Renal cortical epithelial cell (primary cell): ENCODE results near the gene CA4. TPM values are rescaled to one million over a fixed set of nuclear protein-coding genes. Genes with fewer than 3 reads are reported as not detected.

ENCODE experiments used
- DNase-seq: peaks from one replicate; pipeline ENCODE4 v3.0.0-alpha.2; 2011; ENCODE audit warnings: low read depth
- total RNA-seq: library from RNA; depleted of rRNA; stranded (reverse); fragments of >200 nt; gene quantifications from 2 replicates; pipeline ENCODE4 v1.2.3, GENCODE V29; 2014

CA4 gene
- total RNA-seq, 1 donor from 2014 or later = 0.45 TPM

- no peak for DNase-seq
Measured at GRCh38 chr17:60129164-60129563, 20.6 kb upstream of the CA4 start.

- no peak for DNase-seq
Measured at GRCh38 chr17:60130466-60130865, 19.3 kb upstream of the CA4 start.

GRCh38 chr17:60134396-60135150 is 15.2 kb upstream of the CA4 start:
- no peak for DNase-seq

- DNase-seq = peak; percentile 78
Measured at GRCh38 chr17:60135151-60135950, 14.4 kb upstream of the CA4 start.

- DNase-seq = no peak
Measured at GRCh38 chr17:60135951-60136666, 13.7 kb upstream of the CA4 start.

- no peak for DNase-seq
Measured at GRCh38 chr17:60137731-60138130, 12.0 kb upstream of the CA4 start.

GRCh38 chr17:60138769-60139437 is 10.9 kb upstream of the CA4 start:
- DNase-seq = no peak

GRCh38 chr17:60139438-60140285 is 10.1 kb upstream of the CA4 start:
- DNase-seq = peak; percentile 25

GRCh38 chr17:60141111-60142018 is 8.4 kb upstream of the CA4 start:
- DNase-seq = peak; percentile 10

- peak; percentile 78 for DNase-seq
Measured at GRCh38 chr17:60142872-60143499, 6.8 kb upstream of the CA4 start.

- DNase-seq = no peak
Measured at GRCh38 chr17:60145006-60145935, 4.5 kb upstream of the CA4 start.

- no peak for DNase-seq
Measured at GRCh38 chr17:60146206-60146605, 3.6 kb upstream of the CA4 start.

GRCh38 chr17:60147553-60148223 is 2.1 kb upstream of the CA4 start:
- no peak for DNase-seq

GRCh38 chr17:60148373-60148772 is 1.4 kb upstream of the CA4 start:
- no peak for DNase-seq

GRCh38 chr17:60151355-60151754 is 1.6 kb downstream of the CA4 start:
- no peak for DNase-seq

- DNase-seq = no peak
Measured at GRCh38 chr17:60153606-60154390, 4.0 kb downstream of the CA4 start.
